ENCODE results near the gene DPP10.

DNA sequence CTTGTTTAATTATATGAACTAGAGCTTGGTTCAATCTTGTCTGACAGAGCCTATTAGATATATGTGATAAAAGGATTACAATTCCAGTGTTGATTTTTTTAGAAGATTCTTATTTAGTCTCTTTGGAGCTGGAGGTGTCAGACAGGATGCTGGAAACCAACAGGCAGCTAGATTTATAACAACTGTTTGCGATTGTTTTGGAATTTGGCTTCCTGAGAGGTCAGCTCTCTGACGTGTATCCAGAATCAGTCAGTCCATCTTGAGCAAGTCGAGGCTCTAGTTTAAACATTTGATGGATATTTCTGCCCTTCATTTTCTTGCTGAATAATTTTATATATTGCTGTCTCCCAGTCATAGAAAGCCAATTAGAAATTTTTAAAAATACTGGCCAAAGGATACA, 1062.9 kb downstream of the DPP10 start:
- TF ChIP-seq POLR2AphosphoS5 (IDR thresholded peaks at IDR 0.05; ENCODE audit: low read depth, low read length) (no peak), POLR2A (IDR thresholded peaks at IDR 0.05; ENCODE audit: low read depth, low read length) (no peak)
